IPS-20b (cell line): ENCODE results near the gene SPTB.

Experiments used
- H3K27ac ChIP-seq: one replicate; pipeline ENCODE4 v1.5.1; 2013; ENCODE audit warnings: low read length
- H3K27me3 ChIP-seq: 2 replicates; pipeline ENCODE4 v1.6.1; 2013; ENCODE audit warnings: mild to moderate bottlenecking, low read length, inconsistent platforms; ENCODE audit not compliant: insufficient read depth
- H3K36me3 ChIP-seq: 2 replicates; pipeline ENCODE4 v1.6.1; 2013; ENCODE audit warnings: low read depth, mild to moderate bottlenecking, inconsistent platforms, low read length, moderate library complexity; ENCODE audit not compliant: insufficient read depth
- H3K4me1 ChIP-seq: 2 replicates; pipeline ENCODE4 v1.6.1; 2013; ENCODE audit warnings: mild to moderate bottlenecking, control low read depth, inconsistent platforms, low read length, moderate library complexity; ENCODE audit not compliant: insufficient read depth
- H3K4me3 ChIP-seq: 2 replicates; pipeline ENCODE4 v1.5.1; 2013; ENCODE audit warnings: mild to moderate bottlenecking, low read length, inconsistent platforms
- H3K9ac ChIP-seq: 2 replicates; pipeline ENCODE4 v1.6.1; 2013; ENCODE audit warnings: low read depth, mild to moderate bottlenecking, inconsistent platforms, low read length, moderate library complexity
- H3K9me3 ChIP-seq: 2 replicates; pipeline ENCODE4 v1.6.1; 2013; ENCODE audit warnings: mild to moderate bottlenecking, low read depth, low read length, inconsistent platforms; ENCODE audit not compliant: insufficient read depth

Gene SPTB

GRCh38 chr14:64736271-64737169 lies 143.2 kb downstream of the SPTB start:
- Histone ChIP-seq H3K9ac (no peak overlapping the region), H3K4me3 (no peak overlapping the region), H3K4me1 (no peaks in the 10 kb centered on the region), H3K36me3 (peaks cover 87% of the 10 kb centered on the region), H3K27me3 (no peaks in the 10 kb centered on the region), H3K27ac (peak overlapping the region; percentile 22), H3K9me3 (no peaks in the 10 kb centered on the region)

GRCh38 chr14:64734990-64735389 lies 144.7 kb downstream of the SPTB start:
- H3K4me3 ChIP-seq: no peak overlapping the region
- H3K4me1 ChIP-seq: no peaks in the 10 kb centered on the region
- no peak overlapping the region for H3K9ac ChIP-seq
- H3K9me3 ChIP-seq: no peaks in the 10 kb centered on the region
- H3K36me3 ChIP-seq: peaks cover 87% of the 10 kb centered on the region
- no peaks in the 10 kb centered on the region for H3K27me3 ChIP-seq
- H3K27ac ChIP-seq: no peak overlapping the region

- Histone ChIP-seq H3K36me3 (peaks cover 88% of the 10 kb centered on the region), H3K27ac (no peak overlapping the region), H3K9me3 (no peaks in the 10 kb centered on the region), H3K4me3 (no peak overlapping the region), H3K4me1 (no peaks in the 10 kb centered on the region), H3K9ac (no peak overlapping the region), H3K27me3 (no peaks in the 10 kb centered on the region)
Measured at GRCh38 chr14:64733899-64734298, 145.8 kb downstream of the SPTB start.

GRCh38 chr14:64733321-64733720 lies 146.4 kb downstream of the SPTB start:
- Histone ChIP-seq H3K4me1 (no peaks in the 10 kb centered on the region), H3K27ac (no peak overlapping the region), H3K9me3 (no peaks in the 10 kb centered on the region), H3K27me3 (no peaks in the 10 kb centered on the region), H3K36me3 (peaks cover 88% of the 10 kb centered on the region), H3K9ac (no peak overlapping the region), H3K4me3 (no peak overlapping the region)

- peaks cover 89% of the 10 kb centered on the region for H3K36me3 ChIP-seq
- no peaks in the 10 kb centered on the region for H3K4me1 ChIP-seq
- H3K27me3 ChIP-seq: no peaks in the 10 kb centered on the region
Measured at GRCh38 chr14:64732536-64733120, 147.1 kb downstream of the SPTB start.

GRCh38 chr14:64732066-64732465 lies 147.6 kb downstream of the SPTB start:
- H3K36me3 ChIP-seq: peaks cover 85% of the 10 kb centered on the region
- H3K27ac ChIP-seq: no peak overlapping the region
- no peak overlapping the region for H3K9ac ChIP-seq
- H3K27me3 ChIP-seq: no peaks in the 10 kb centered on the region
- no peak overlapping the region for H3K4me3 ChIP-seq
- H3K4me1 ChIP-seq: no peaks in the 10 kb centered on the region
- H3K9me3 ChIP-seq: no peaks in the 10 kb centered on the region

More at GRCh38 chr14:64732536-64733120, 147.1 kb downstream of the SPTB start:
- H3K27ac ChIP-seq: no peak overlapping the region
- H3K9ac ChIP-seq: no peak overlapping the region
- no peaks in the 10 kb centered on the region for H3K9me3 ChIP-seq
- no peak overlapping the region for H3K4me3 ChIP-seq

GRCh38 chr14:64731141-64731581 lies 148.5 kb downstream of the SPTB start:
- no peaks in the 10 kb centered on the region for H3K27me3 ChIP-seq
- H3K36me3 ChIP-seq: peaks cover 78% of the 10 kb centered on the region
- peaks cover 2% of the 10 kb centered on the region for H3K4me1 ChIP-seq
- no peak overlapping the region for H3K4me3 ChIP-seq
- no peaks in the 10 kb centered on the region for H3K9me3 ChIP-seq
- H3K9ac ChIP-seq: no peak overlapping the region
- H3K27ac ChIP-seq: no peak overlapping the region

- H3K27me3 ChIP-seq: no peaks in the 10 kb centered on the region
- no peak overlapping the region for H3K9ac ChIP-seq
- peaks cover 7% of the 10 kb centered on the region for H3K4me1 ChIP-seq
- H3K36me3 ChIP-seq: peaks cover 73% of the 10 kb centered on the region
- H3K9me3 ChIP-seq: no peaks in the 10 kb centered on the region
- no peak overlapping the region for H3K27ac ChIP-seq
- H3K4me3 ChIP-seq: no peak overlapping the region
Measured at GRCh38 chr14:64730681-64731080, 149.0 kb downstream of the SPTB start.

- no peak overlapping the region for H3K4me3 ChIP-seq
- H3K27me3 ChIP-seq: no peaks in the 10 kb centered on the region
- peaks cover 69% of the 10 kb centered on the region for H3K36me3 ChIP-seq
- no peaks in the 10 kb centered on the region for H3K9me3 ChIP-seq
- no peak overlapping the region for H3K9ac ChIP-seq
- H3K27ac ChIP-seq: no peak overlapping the region
- H3K4me1 ChIP-seq: peaks cover 13% of the 10 kb centered on the region
Measured at GRCh38 chr14:64730061-64730440, 149.7 kb downstream of the SPTB start.

GRCh38 chr14:64729386-64730060 lies 150.2 kb downstream of the SPTB start:
- Histone ChIP-seq H3K9ac (no peak overlapping the region), H3K4me1 (peaks cover 18% of the 10 kb centered on the region), H3K4me3 (no peak overlapping the region), H3K9me3 (no peaks in the 10 kb centered on the region), H3K27me3 (no peaks in the 10 kb centered on the region), H3K36me3 (peaks cover 69% of the 10 kb centered on the region), H3K27ac (no peak overlapping the region)

GRCh38 chr14:64728856-64729255 lies 150.9 kb downstream of the SPTB start:
- Histone ChIP-seq H3K36me3 (peaks cover 64% of the 10 kb centered on the region), H3K9ac (no peak overlapping the region), H3K27ac (no peak overlapping the region), H3K9me3 (no peaks in the 10 kb centered on the region), H3K4me3 (no peak overlapping the region), H3K4me1 (peaks cover 23% of the 10 kb centered on the region), H3K27me3 (no peaks in the 10 kb centered on the region)
